OCI-LY1 (cell line): ENCODE measurements around the gene MEIOSIN.

Experiments
- CTCF ChIP-seq: fragments of 200-600 bp; sonication (generic), shearing (Covaris generic); IDR thresholded peaks from 2 replicates; pipeline ENCODE4 v1.5.1; 2017; ENCODE audit warnings: mild to moderate bottlenecking, antibody characterized with exemption, low read length, moderate library complexity, mixed read lengths
- EZH2 ChIP-seq: fragments of 200-600 bp; sonication (generic), shearing (Covaris generic); IDR thresholded peaks from 2 replicates; pipeline ENCODE4 v1.8.0; 2017; ENCODE audit warnings: borderline replicate concordance, mixed run types, mild to moderate bottlenecking, antibody characterized with exemption, low read length, moderate library complexity, mixed read lengths

GRCh38 chr19:45693106-45693788 lies 40.0 kb upstream of the MEIOSIN start:
- TF ChIP-seq CTCF = peak; percentile 97
- no peak for TF ChIP-seq EZH2
